ENCODE data around the gene EHMT1. TPM values are rescaled to one million over a fixed set of nuclear protein-coding genes. Genes with fewer than 3 reads are reported as not detected.
A peak's percentile ranks its signal among the peaks of the same experiment; 100 is the strongest.

The EHMT1 gene
- total and polyA plus RNA-seq, 2 of the 13 experiments (the other 11 are each of a cell fraction or from before 2014, with no cell fraction given) = 23.0 to 27.1 TPM

DNA sequence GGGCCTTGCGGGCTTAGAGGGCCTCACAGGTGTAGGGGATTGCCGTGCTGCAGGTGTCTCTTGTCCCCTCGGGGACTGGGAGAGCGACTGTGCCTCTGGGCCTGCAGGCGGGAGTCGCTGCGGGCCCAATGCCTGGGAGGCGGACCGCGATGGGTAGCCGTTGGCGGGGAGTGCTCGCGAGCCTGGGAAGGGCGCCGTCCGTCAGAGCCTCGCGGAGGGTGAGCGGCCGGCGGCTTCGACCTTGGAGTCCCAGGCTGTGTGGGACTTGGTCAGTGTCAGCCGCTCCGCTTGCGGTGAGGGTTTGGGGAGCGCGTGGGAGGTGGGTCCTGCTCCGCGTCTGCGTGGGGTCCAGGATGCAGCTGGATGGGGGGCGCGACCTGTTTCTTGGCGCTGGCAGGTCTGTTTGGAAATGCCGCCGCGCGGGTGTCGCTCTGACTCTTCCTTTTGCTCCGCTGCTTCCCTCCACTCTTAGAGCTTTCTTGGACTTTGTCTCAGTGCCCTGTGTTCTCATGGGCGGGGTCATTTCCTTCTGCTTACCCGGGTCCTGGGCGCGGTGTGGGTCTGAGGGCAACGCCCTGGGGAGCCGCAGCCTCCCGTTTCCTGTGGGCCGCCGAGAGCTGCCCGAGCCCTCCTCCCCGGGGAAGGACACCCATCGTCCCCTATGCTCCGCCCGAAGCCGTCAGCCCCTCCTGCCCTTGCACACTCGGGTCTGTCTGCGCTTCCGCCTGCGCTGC is 169.9 kb downstream of the EHMT1 start (continued):
- TF ChIP-seq, protein P1, sequence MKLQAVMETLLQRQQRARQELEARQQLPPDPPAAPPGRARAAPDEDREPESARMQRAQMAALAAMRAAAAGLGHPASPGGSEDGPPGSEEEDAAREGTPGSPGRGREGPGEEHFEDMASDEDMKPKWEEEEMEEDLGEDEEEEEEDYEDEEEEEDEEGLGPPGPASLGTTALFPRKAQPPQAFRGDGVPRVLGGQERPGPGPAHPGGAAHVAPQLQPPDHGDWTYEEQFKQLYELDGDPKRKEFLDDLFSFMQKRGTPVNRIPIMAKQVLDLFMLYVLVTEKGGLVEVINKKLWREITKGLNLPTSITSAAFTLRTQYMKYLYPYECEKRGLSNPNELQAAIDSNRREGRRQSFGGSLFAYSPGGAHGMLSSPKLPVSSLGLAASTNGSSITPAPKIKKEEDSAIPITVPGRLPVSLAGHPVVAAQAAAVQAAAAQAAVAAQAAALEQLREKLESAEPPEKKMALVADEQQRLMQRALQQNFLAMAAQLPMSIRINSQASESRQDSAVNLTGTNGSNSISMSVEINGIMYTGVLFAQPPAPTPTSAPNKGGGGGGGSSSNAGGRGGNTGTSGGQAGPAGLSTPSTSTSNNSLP (IDR thresholded peaks at IDR 0.05; ENCODE audit: low read depth, low read length) = no peak
- TF ChIP-seq, protein P2, sequence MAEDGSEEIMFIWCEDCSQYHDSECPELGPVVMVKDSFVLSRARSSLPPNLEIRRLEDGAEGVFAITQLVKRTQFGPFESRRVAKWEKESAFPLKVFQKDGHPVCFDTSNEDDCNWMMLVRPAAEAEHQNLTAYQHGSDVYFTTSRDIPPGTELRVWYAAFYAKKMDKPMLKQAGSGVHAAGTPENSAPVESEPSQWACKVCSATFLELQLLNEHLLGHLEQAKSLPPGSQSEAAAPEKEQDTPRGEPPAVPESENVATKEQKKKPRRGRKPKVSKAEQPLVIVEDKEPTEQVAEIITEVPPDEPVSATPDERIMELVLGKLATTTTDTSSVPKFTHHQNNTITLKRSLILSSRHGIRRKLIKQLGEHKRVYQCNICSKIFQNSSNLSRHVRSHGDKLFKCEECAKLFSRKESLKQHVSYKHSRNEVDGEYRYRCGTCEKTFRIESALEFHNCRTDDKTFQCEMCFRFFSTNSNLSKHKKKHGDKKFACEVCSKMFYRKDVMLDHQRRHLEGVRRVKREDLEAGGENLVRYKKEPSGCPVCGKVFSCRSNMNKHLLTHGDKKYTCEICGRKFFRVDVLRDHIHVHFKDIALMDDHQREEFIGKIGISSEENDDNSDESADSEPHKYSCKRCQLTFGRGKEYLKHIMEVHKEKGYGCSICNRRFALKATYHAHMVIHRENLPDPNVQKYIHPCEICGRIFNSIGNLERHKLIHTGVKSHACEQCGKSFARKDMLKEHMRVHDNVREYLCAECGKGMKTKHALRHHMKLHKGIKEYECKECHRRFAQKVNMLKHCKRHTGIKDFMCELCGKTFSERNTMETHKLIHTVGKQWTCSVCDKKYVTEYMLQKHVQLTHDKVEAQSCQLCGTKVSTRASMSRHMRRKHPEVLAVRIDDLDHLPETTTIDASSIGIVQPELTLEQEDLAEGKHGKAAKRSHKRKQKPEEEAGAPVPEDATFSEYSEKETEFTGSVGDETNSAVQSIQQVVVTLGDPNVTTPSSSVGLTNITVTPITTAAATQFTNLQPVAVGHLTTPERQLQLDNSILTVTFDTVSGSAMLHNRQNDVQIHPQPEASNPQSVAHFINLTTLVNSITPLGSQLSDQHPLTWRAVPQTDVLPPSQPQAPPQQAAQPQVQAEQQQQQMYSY (CRISPR knock-in tag; IDR thresholded peaks at IDR 0.05) = no peak
- TF ChIP-seq ZNF263 (CRISPR knock-in tag; IDR thresholded peaks at IDR 0.05) = no peak

DNA sequence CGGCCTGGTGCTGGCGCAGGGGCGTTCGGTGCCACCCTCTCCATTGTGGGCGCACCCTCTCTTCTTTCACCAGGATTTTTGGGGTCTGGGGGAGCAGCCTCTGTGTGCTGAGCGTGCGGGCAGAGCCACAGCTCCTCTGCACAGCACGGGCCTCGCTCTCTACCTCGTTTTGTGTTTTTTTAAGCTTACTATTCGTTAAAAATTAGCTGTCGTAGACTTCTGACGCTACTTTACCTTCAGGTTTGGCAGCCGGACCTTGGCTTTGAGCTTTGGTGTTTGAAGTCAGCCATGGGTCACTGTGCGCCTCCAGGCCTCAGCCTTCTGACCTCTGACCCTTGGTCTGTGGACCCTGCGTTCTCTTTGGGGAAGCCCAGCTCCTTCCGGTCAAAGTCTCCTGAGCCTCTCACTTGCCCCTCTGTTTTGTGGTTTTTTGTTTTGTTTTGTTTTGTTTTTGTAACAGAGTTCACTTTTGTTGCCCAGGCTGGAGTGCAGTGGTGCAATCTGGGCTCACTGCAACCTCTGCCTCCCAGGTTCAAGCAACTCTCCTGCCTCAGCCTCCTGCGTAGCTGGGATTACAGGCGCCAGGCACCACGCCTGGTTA is 170.6 kb downstream of the EHMT1 start:
- DNase-seq (ENCODE audit: low spot score) (peak; percentile 79), FAIRE-seq (peak; percentile 82), ATAC-seq (peak; percentile 69)
- Histone ChIP-seq H3K27ac (ENCODE audit: extremely low read length, insufficient read depth, low read length) (peak overlapping the region; percentile 94), H4K20me1 (ENCODE audit: insufficient read depth, low read length) (no peaks in the 10 kb centered on the region), H3K36me3 (replicated peaks in 1 of 2; ENCODE audit: control insufficient read depth in 1 of 2, insufficient read depth in 2 of 2, low read length in 2 of 2) (peaks cover 8 to 28% of the 10 kb centered on the region in 2 experiments), H3K9me3 (ENCODE audit: low read length) (no peaks in the 10 kb centered on the region), H3K27me3 (ENCODE audit: control insufficient read depth in 1 of 2, insufficient read depth in 2 of 2, low read length in 2 of 2) (no peaks in the 10 kb centered on the region), H2AFZ (ENCODE audit: low read length) (no peak overlapping the region), H3K4me1 (ENCODE audit: insufficient read depth, low read length) (peaks cover 62% of the 10 kb centered on the region), H3K79me2 (ENCODE audit: insufficient read depth, low read length) (peaks cover 2% of the 10 kb centered on the region), H3K9ac (ENCODE audit: insufficient read depth, low read depth, low read length) (peak overlapping the region; percentile 62), H3K4me3 (replicated peaks in 1 of 3; ENCODE audit: insufficient read depth in 1 of 3, low read depth in 2 of 3, low read length in 3 of 3) (peak overlapping the region in 1 of 3 experiments; percentile 30; a peak in 1 of 6 replicates), H3K4me2 (ENCODE audit: low read depth, low read length) (peak overlapping the region; percentile 59)
- 37% methylated on average over 17 of the region's 20 CpGs for WGBS (ENCODE audit: low lambda C conversion rate)
- intact Hi-C loops (cut with micrococcal nuclease; ENCODE audit: unreplicated experiment) (loop anchor here (5.0 kb wide), 1 partner anchor 117 kb away; no protein-coding TSS in a partner anchor), in situ Hi-C loops (cut with HindIII; ENCODE audit: extremely low pct_ligation_motif_present, low pct_unique_long_range_greater_than_20kb) (no loop called here)
- no TSS peak for BruUV-seq (replicated peaks)
- ChIA-PET CTCF (ENCODE audit: low intra/inter-chr PET ratio, low total read pairs) (no interaction called here), POLR2A (no interaction called here)
- TF ChIP-seq, protein P3, sequence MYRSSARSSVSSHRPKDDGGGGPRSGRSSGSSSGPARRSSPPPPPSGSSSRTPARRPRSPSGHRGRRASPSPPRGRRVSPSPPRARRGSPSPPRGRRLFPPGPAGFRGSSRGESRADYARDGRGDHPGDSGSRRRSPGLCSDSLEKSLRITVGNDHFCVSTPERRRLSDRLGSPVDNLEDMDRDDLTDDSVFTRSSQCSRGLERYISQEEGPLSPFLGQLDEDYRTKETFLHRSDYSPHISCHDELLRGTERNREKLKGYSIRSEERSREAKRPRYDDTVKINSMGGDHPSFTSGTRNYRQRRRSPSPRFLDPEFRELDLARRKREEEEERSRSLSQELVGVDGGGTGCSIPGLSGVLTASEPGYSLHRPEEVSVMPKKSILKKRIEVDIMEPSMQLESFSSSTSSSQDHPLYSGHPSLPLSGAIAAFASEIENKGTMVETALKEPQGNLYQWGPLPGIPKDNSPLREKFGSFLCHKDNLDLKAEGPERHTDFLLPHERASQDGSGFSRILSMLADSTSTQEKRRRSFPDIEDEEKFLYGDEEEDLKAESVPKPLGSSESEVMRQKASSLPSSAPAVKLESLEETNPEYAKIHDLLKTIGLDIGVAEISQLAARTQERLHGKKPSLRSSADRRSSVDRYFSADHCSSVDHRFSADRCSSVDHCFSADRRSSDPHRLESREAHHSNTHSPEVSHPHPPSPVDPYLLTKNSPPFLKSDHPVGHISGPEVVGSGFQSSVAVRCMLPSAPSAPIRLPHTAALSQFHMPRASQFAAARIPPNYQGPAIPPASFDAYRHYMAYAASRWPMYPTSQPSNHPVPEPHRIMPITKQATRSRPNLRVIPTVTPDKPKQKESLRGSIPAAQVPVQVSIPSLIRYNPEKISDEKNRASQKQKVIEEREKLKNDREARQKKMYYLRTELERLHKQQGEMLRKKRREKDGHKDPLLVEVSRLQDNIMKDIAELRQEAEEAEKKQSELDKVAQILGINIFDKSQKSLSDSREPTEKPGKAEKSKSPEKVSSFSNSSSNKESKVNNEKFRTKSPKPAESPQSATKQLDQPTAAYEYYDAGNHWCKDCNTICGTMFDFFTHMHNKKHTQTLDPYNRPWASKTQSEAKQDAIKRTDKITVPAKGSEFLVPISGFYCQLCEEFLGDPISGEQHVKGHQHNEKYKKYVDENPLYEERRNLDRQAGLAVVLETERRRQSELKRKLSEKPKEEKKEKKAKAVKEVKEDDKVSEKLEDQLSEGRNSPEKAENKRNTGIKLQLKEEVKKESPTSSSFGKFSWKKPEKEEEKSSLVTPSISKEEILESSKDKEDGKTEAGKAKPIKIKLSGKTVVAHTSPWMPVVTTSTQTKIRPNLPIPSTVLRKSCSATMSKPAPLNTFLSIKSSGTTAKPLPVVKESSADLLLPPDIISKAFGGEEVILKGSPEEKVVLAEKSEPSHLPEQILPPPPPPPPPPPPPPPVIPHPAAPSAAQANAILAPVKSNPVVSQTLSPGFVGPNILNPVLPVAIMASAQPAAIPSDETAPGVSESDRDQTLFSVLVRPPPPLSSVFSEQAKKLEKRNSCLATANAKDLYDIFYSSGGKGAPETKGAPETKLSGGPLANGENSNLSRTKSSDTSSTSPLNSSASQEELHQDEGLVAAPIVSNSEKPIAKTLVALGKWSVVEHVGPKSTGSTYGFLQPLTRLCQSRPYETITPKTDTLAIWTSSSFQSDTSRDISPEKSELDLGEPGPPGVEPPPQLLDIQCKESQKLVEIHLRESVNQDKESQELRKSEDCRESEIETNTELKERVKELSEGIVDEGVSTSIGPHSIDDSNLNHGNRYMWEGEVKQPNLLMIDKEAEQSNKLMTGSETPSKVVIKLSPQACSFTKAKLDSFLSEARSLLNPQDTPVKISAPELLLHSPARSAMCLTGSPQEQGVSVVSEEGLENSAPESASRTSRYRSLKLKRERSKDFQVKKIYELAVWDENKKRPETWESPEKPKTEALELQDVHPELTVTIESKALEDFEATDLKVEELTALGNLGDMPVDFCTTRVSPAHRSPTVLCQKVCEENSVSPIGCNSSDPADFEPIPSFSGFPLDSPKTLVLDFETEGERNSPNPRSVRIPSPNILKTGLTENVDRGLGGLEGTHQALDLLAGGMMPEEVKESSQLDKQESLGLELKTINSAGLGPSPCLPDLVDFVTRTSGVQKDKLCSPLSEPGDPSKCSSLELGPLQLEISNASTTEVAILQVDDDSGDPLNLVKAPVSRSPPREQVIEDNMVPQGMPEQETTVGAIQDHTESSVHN (CRISPR knock-in tag; IDR thresholded peaks at IDR 0.05) = no peak
- no peak for TF ChIP-seq SOX6 (IDR thresholded peaks at IDR 0.05)
- TF ChIP-seq SOX6 (CRISPR knock-in tag; IDR thresholded peaks at IDR 0.05) = peak; percentile 99

Data from HepG2 (cell line).